H1 (cell line): Measurements from ENCODE around the gene ZFTA. TPM values are rescaled to one million over a fixed set of nuclear protein-coding genes. Genes with fewer than 3 reads are reported as not detected.

Source experiments
- CTCF ChIA-PET: fragments of 300-600 bp; sonication (Branson Sonifier 250); formaldehyde crosslinking; loops from one replicate; lab custom pipeline; 2021; ENCODE audit not compliant: partially characterized antibody; lab: Charles Lee
- POLR2A ChIA-PET: fragments of 300-600 bp; sonication (Branson Sonifier 250); formaldehyde crosslinking; loops from one replicate; lab custom pipeline; 2021; ENCODE audit warnings: inconsistent platforms; ENCODE audit not compliant: partially characterized antibody; lab: Charles Lee
- DNase-seq, 2 experiments: peaks; one replicate each; pipeline versions ENCODE4 v3.0.0 to v3.0.0-alpha.2; 2010 to 2022; ENCODE audit warnings: low spot score in 2 of 2, low read depth in 1 of 2, mixed read lengths in 1 of 2
- FAIRE-seq: peaks from 2 replicates; lab custom pipeline; 2011; peaks lifted over from hg19 to GRCh38; lab: Jason Lieb, UNC
- H2AFZ ChIP-seq: 2 replicates; pipeline ENCODE4 v1.8.1; 2012; ENCODE audit warnings: low read length, inconsistent platforms
- H2AK5ac ChIP-seq: 2 replicates; pipeline ENCODE4 v1.6.1; 2013; ENCODE audit warnings: low read depth, low read length
- H2BK120ac ChIP-seq: replicated peaks from 2 replicates; pipeline ENCODE3; 2013; ENCODE audit warnings: low read depth, low read length, inconsistent platforms
- H2BK12ac ChIP-seq: 2 replicates; pipeline ENCODE4 v1.6.1; 2013; ENCODE audit warnings: low read depth, low read length
- H2BK15ac ChIP-seq: 2 replicates; pipeline ENCODE4 v1.6.1; 2013; ENCODE audit warnings: low read length
- H2BK20ac ChIP-seq: 2 replicates; pipeline ENCODE4 v1.6.1; 2013; ENCODE audit warnings: low read length
- H2BK5ac ChIP-seq: 2 replicates; pipeline ENCODE4 v1.6.1; 2013; ENCODE audit warnings: low read depth, low read length
- H3K14ac ChIP-seq: 2 replicates; pipeline ENCODE4 v1.6.1; 2013; ENCODE audit warnings: inconsistent platforms; ENCODE audit not compliant: insufficient read length
- H3K18ac ChIP-seq: 2 replicates; pipeline ENCODE4 v1.6.1; 2013; ENCODE audit warnings: low read length; ENCODE audit errors: extremely low read depth
- H3K23ac ChIP-seq: 2 replicates; pipeline ENCODE4 v1.6.1; 2013; ENCODE audit warnings: inconsistent platforms; ENCODE audit not compliant: insufficient read length
- H3K23me2 ChIP-seq: 2 replicates; pipeline ENCODE4 v1.6.1; 2013; ENCODE audit warnings: low read depth, low read length
- H3K27ac ChIP-seq: 2 replicates; pipeline ENCODE4 v1.6.1; 2011; ENCODE audit warnings: low read depth, low read length, inconsistent platforms
- H3K27me3 ChIP-seq, 4 experiments: replicated peaks in 1 of 4; 1 replicate in 1 of 4; 2 replicates in 3 of 4; pipeline versions ENCODE4 v1.6.1 to v1.8.1; 2011 to 2013; ENCODE audit warnings: low read length in 3 of 4, mild to moderate bottlenecking in 3 of 4, inconsistent platforms in 2 of 4, mixed read lengths in 2 of 4, moderate library complexity in 1 of 4; ENCODE audit not compliant: control insufficient read depth in 3 of 4, insufficient read depth in 3 of 4; ENCODE audit errors: extremely low read depth in 1 of 4
- H3K36me3 ChIP-seq, 4 experiments: 2 replicates each; pipeline versions ENCODE4 v1.6.1 to v1.8.1; 2011 to 2013; ENCODE audit warnings: mild to moderate bottlenecking in 4 of 4, low read length in 3 of 4, moderate library complexity in 2 of 4, control low read depth in 1 of 4, inconsistent platforms in 1 of 4; ENCODE audit not compliant: insufficient read depth in 4 of 4, control insufficient read depth in 2 of 4
- H3K4ac ChIP-seq: replicated peaks from 2 replicates; pipeline ENCODE3; 2013; ENCODE audit warnings: low read length, low read depth, mixed read lengths, inconsistent platforms; ENCODE audit not compliant: insufficient read length
- H3K4me1 ChIP-seq, 4 experiments: replicated peaks in 1 of 4; 1 replicate in 1 of 4; 2 replicates in 3 of 4; pipeline versions ENCODE4 v1.6.1 to v1.8.1; 2011 to 2013; ENCODE audit warnings: low read length in 3 of 4, inconsistent platforms in 2 of 4, mixed read lengths in 1 of 4; ENCODE audit not compliant: insufficient read depth in 4 of 4, control insufficient read depth in 3 of 4
- H3K4me2 ChIP-seq, 2 experiments: 2 replicates each; pipeline versions ENCODE4 v1.6.1 to v1.8.1; 2011 to 2013; ENCODE audit warnings: low read depth in 2 of 2, low read length in 2 of 2, control low read depth in 1 of 2, inconsistent platforms in 1 of 2, mild to moderate bottlenecking in 1 of 2; ENCODE audit not compliant: insufficient read depth in 1 of 2
- H3K4me3 ChIP-seq, 4 experiments: fragments of 200-600, 300-600 bp in 1 of 4; sonication (generic), shearing (Covaris generic), sonication (Bioruptor Twin) in 1 of 4; 2 replicates each; pipeline versions ENCODE4 v1.5.1 to v1.8.1; 2011 to 2016; ENCODE audit warnings: low read length in 4 of 4, low read depth in 3 of 4, control low read depth in 2 of 4, inconsistent platforms in 2 of 4, mild to moderate bottlenecking in 2 of 4, mixed read lengths in 1 of 4, moderate library complexity in 1 of 4; ENCODE audit not compliant: insufficient read depth in 2 of 4; ENCODE audit errors: extremely low read depth in 1 of 4
- H3K56ac ChIP-seq: replicated peaks from 2 replicates; pipeline ENCODE3; 2013; ENCODE audit warnings: low read depth, mild to moderate bottlenecking, mixed read lengths, low read length, inconsistent platforms; ENCODE audit not compliant: insufficient read length
- H3K79me1 ChIP-seq: 2 replicates; pipeline ENCODE4 v1.6.1; 2013; ENCODE audit warnings: low read depth, low read length, control low read depth
- H3K79me2 ChIP-seq, 2 experiments: 2 replicates each; pipeline versions ENCODE4 v1.6.1 to v1.8.1; 2012 to 2013; ENCODE audit warnings: low read length in 2 of 2, mild to moderate bottlenecking in 2 of 2, inconsistent platforms in 1 of 2; ENCODE audit not compliant: insufficient read depth in 2 of 2, control insufficient read depth in 1 of 2
- H3K9ac ChIP-seq, 4 experiments: replicated peaks in 1 of 4; 1 replicate in 1 of 4; 2 replicates in 3 of 4; pipeline versions ENCODE4 v1.6.1 to v1.8.1; 2011 to 2013; ENCODE audit warnings: low read depth in 3 of 4, low read length in 3 of 4, control low read depth in 2 of 4, mild to moderate bottlenecking in 2 of 4, moderate library complexity in 2 of 4, inconsistent platforms in 1 of 4; ENCODE audit errors: extremely low read depth in 1 of 4
- H3K9me3 ChIP-seq, 2 experiments: 2 replicates each; pipeline versions ENCODE4 v1.6.1 to v1.8.1; 2012 to 2013; ENCODE audit warnings: mild to moderate bottlenecking in 2 of 2, moderate library complexity in 2 of 2, control low read depth in 1 of 2, inconsistent platforms in 1 of 2, low read depth in 1 of 2, low read length in 1 of 2, mixed read lengths in 1 of 2; ENCODE audit not compliant: insufficient read depth in 2 of 2
- H4K20me1 ChIP-seq, 2 experiments: replicated peaks in 1 of 2; 2 replicates each; pipeline versions ENCODE3 to v1.8.1; 2011 to 2013; ENCODE audit warnings: inconsistent platforms in 2 of 2, low read length in 2 of 2, mild to moderate bottlenecking in 1 of 2; ENCODE audit not compliant: insufficient read depth in 2 of 2, control insufficient read depth in 1 of 2
- H4K5ac ChIP-seq: 2 replicates; pipeline ENCODE4 v1.6.1; 2013; ENCODE audit warnings: low read length, low read depth, mixed read lengths, inconsistent platforms; ENCODE audit not compliant: insufficient read length
- H4K8ac ChIP-seq: 2 replicates; pipeline ENCODE4 v1.8.0; 2013; ENCODE audit warnings: mild to moderate bottlenecking, moderate library complexity, low read length, inconsistent platforms; ENCODE audit not compliant: insufficient read depth; ENCODE audit errors: extremely low read depth
- H4K91ac ChIP-seq: replicated peaks from 2 replicates; pipeline ENCODE3; 2013; ENCODE audit warnings: low read length, mixed read lengths, inconsistent platforms; ENCODE audit not compliant: insufficient read length
- EZH2 ChIP-seq: fragments of 200-600 bp; sonication (generic); IDR thresholded peaks from 2 replicates; pipeline ENCODE4 v1.7.1; 2012; ENCODE audit warnings: low read depth, mild to moderate bottlenecking, moderate library complexity, low read length, inconsistent platforms; ENCODE audit not compliant: severe bottlenecking
- GABPA ChIP-seq: IDR thresholded peaks from 2 replicates; pipeline ENCODE4 v1.6.1; 2011; ENCODE audit warnings: mild to moderate bottlenecking, low read length, moderate library complexity, borderline replicate concordance; ENCODE audit not compliant: insufficient read depth
- JUN ChIP-seq: IDR thresholded peaks from 2 replicates; pipeline ENCODE4 v1.6.1; 2011; ENCODE audit warnings: low read depth, mild to moderate bottlenecking, improper control_type of control experiment, low read length
- KDM4A ChIP-seq: IDR thresholded peaks from one replicate; pipeline ENCODE4 v1.7.1; 2012; ENCODE audit warnings: low read depth, mild to moderate bottlenecking, moderate library complexity, low read length, inconsistent platforms; ENCODE audit not compliant: severe bottlenecking
- PHF8 ChIP-seq: fragments of 200-600 bp; sonication (generic); conservative IDR thresholded peaks from 2 replicates; pipeline ENCODE4 v1.7.1; 2012; ENCODE audit warnings: low read depth, mild to moderate bottlenecking, inconsistent platforms, low read length, moderate library complexity
- RBBP5 ChIP-seq: IDR thresholded peaks from 2 replicates; pipeline ENCODE4 v1.7.1; 2012; ENCODE audit warnings: low read depth, mild to moderate bottlenecking, inconsistent platforms, low read length, moderate library complexity, borderline replicate concordance
- RFX5 ChIP-seq: IDR thresholded peaks from 2 replicates; pipeline ENCODE4 v1.6.1; 2011; ENCODE audit warnings: low read depth, low read length, improper control_type of control experiment, borderline replicate concordance
- SIX5 ChIP-seq: IDR thresholded peaks from 2 replicates; pipeline ENCODE4 v1.6.1; 2011; ENCODE audit warnings: mild to moderate bottlenecking, low read depth, low read length
- TBP ChIP-seq: IDR thresholded peaks from 2 replicates; pipeline ENCODE4 v1.6.1; 2011; ENCODE audit warnings: low read depth, low read length, improper control_type of control experiment
- WGBS, 2 experiments: shearing (Covaris generic) in 1 of 2; methylation state at CpG; one replicate each; pipeline versions ENCODE4 v1.1.6 to v1.1.7; 2013 to 2015; ENCODE audit warnings: low lambda C conversion rate in 2 of 2, mixed read lengths in 2 of 2, inconsistent platforms in 1 of 2, low coverage in 1 of 2, missing lambda C conversion rate in 1 of 2; ENCODE audit not compliant: insufficient replicate concordance in 2 of 2, insufficient coverage in 1 of 2, insufficient read length in 1 of 2; ENCODE audit errors: extremely low coverage in 1 of 2, missing lambda C conversion rate in 1 of 2; 5-methylcytosine and 5-hydroxymethylcytosine counted together
- polyA plus RNA-seq, 7 experiments: library from polyadenylated mRNA; depleted of rRNA in 3 of 7; stranded (reverse) in 5 of 7; unstranded in 2 of 7; fragments of >200 nt in 5 of 7; fragments of 200-250 nt in 2 of 7; gene quantifications; 1 replicate in 5 of 7; 2 replicates in 1 of 7; 4 replicates in 1 of 7; pipeline versions ENCODE4 v1.2.1 to v1.2.3, GENCODE V29; 2011 to 2013; ENCODE audit warnings: missing spikeins in 2 of 7, mixed read lengths in 2 of 7
- total RNA-seq: library from RNA; stranded (reverse); fragmentation: NEBNext Ultra II Directional; extraction: Animal tissue kit (Norgen Biotek cat#: 25700); gene quantifications from 2 replicates; pipeline ENCODE4 v1.2.1, GENCODE V29; 2021

Gene ZFTA
- total and polyA plus RNA-seq, 2 of the 8 experiments (the other 6 are each of a cell fraction or from before 2014, with no cell fraction given) = 9.5 to 34.0 TPM

DNA sequence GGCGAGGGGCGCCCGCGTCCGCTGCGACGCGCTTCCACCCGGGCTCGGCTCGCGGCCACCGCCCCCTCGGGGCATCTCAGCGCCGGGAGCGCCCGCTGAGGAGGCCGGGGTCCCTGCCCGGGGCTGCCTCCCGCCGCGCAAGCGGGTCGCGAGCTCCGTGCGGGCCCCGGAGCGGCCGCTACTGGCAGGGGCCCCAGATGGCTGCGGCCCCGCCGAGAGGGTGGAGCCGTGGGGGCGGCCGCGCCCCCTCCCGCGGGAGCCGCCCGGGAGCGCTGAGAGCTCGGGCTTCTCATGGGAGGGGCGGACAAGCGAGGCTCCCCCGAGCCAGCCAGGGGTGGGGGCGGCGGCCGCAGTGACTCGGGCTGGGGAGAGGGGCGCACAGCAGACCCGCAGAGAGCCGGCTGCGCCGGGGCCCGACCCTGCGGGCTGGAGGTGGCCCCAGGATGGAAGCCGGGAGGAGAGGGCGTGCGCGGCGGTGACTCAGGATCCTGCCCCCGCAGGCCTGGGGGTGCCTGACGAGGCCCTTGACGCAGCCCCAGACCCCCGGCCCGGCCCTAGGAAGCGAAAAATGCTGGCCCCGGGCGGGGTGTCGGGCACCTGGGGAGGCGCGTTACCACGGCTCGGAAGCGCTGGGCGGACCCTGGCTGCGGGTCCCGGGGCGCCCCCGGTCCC lies 603 bp upstream of the ZFTA start:
- H2BK20ac ChIP-seq = no peak overlapping the region
- H3K4me1 ChIP-seq = peaks cover 5 to 33% (median 26%) of the 10 kb centered on the region in 4 experiments
- no peak overlapping the region for H2BK120ac ChIP-seq
- no peak overlapping the region for H2AFZ ChIP-seq
- H3K56ac ChIP-seq = no peak overlapping the region
- no peak overlapping the region for H3K4ac ChIP-seq
- peaks cover 0 to 7% (median 0%) of the 10 kb centered on the region in 4 experiments; a peak in 2 of 8 replicates for H3K36me3 ChIP-seq
- no peak overlapping the region for H2BK15ac ChIP-seq
- peak overlapping the region; percentile 69; the same call in 1 of the 2 replicates for H3K27ac ChIP-seq
- peaks cover 9% of the 10 kb centered on the region for H3K79me1 ChIP-seq
- peaks cover 12 to 13% of the 10 kb centered on the region in 2 experiments for H4K20me1 ChIP-seq
- H3K4me2 ChIP-seq = peak overlapping the region; percentile 93 to 99
- TF ChIP-seq SIX5 = no peak
- no peak for TF ChIP-seq JUN
- peak; percentile 24; the same call in 1 of the 2 replicates for TF ChIP-seq PHF8
- TF ChIP-seq EZH2 = peak; percentile 28
- TF ChIP-seq TBP = no peak
- TF ChIP-seq KDM4A = peak; percentile 55
- TF ChIP-seq GABPA = peak; percentile 18; the same call in 1 of the 2 replicates
- TF ChIP-seq RBBP5 = peak; percentile 9
- TF ChIP-seq RFX5 = no peak
- TF ChIP-seq, all 59 proteins: peak for 5
- H2BK12ac ChIP-seq = no peak overlapping the region
- ChIA-PET CTCF (interaction anchor here (0.7 to 1.9 kb wide), 13 partner anchors 15 to 866 kb away, joined by 3 to 5 read pairs (median 4); no protein-coding TSS in a partner anchor), POLR2A (interaction anchor here (0.5 to 6.8 kb wide), 20 partner anchors 10 to 209 kb away, joined by 3 to 73 read pairs (median 4); partner anchors contain the start of genes RCOR2 and SPINDOC)
- H3K27me3 ChIP-seq = peaks cover 0 to 16% (median 13%) of the 10 kb centered on the region in 4 experiments; a peak in 6 of 7 replicates
- 2% methylated on average over 29 of the region's 82 CpGs; no CpG with 5 or more reads in 1 of the 2 experiments for WGBS, 2 experiments
- H3K14ac ChIP-seq = no peak overlapping the region
- DNase-seq (peak in 1 of 2 experiments; percentile 72), FAIRE-seq (no peak)
- H3K79me2 ChIP-seq = peaks cover 0 to 21% of the 10 kb centered on the region in 2 experiments; a peak in 2 of 4 replicates
- H3K23ac ChIP-seq = no peak overlapping the region
- peak overlapping the region in 3 of 4 experiments; percentile 34 to 93 (median 51); a peak in 4 of 7 replicates for H3K9ac ChIP-seq
- H3K9me3 ChIP-seq = no peaks in the 10 kb centered on the region
- no peak overlapping the region for H4K91ac ChIP-seq
- H3K18ac ChIP-seq = peak overlapping the region; percentile 81
- peaks cover 11% of the 10 kb centered on the region for H3K23me2 ChIP-seq
- no peak overlapping the region for H2BK5ac ChIP-seq
- H4K5ac ChIP-seq = no peak overlapping the region
- H4K8ac ChIP-seq = peak overlapping the region; percentile 66; the same call in 1 of the 2 replicates
- H3K4me3 ChIP-seq = peak overlapping the region; percentile 50 to 82 (median 55)
- H2AK5ac ChIP-seq = no peak overlapping the region
